Measurements from ENCODE around the gene GRK6.

Gene GRK6

GRCh38 chr5:177469750-177470525 is 43.5 kb downstream of the GRK6 start:
- H3K4me1 ChIP-seq (ENCODE audit: control insufficient read depth in 1 of 2, insufficient read depth in 1 of 2, low read depth in 1 of 2, low read length in 1 of 2): peaks cover 21 to 38% of the 10 kb centered on the region in 2 experiments
- no peaks in the 10 kb centered on the region for H3K36me3 ChIP-seq
- no peak overlapping the region for H3K4me3 ChIP-seq (ENCODE audit: low read depth in 1 of 2, low read length in 1 of 2)
- no peak overlapping the region for H3K27ac ChIP-seq
- TF ChIP-seq CTCF (IDR thresholded peaks at IDR 0.05): no peak
- H3K27me3 ChIP-seq: peaks cover 57% of the 10 kb centered on the region
- H3K9me3 ChIP-seq: no peaks in the 10 kb centered on the region

GRCh38 chr5:177470759-177471536 is 44.5 kb downstream of the GRK6 start:
- H3K27ac ChIP-seq: no peak overlapping the region
- no peaks in the 10 kb centered on the region for H3K36me3 ChIP-seq
- no peak for TF ChIP-seq CTCF (IDR thresholded peaks at IDR 0.05)
- no peaks in the 10 kb centered on the region for H3K9me3 ChIP-seq
- peaks cover 25 to 47% of the 10 kb centered on the region in 2 experiments for H3K4me1 ChIP-seq (ENCODE audit: control insufficient read depth in 1 of 2, insufficient read depth in 1 of 2, low read depth in 1 of 2, low read length in 1 of 2)
- H3K4me3 ChIP-seq (ENCODE audit: low read depth in 1 of 2, low read length in 1 of 2): no peak overlapping the region
- H3K27me3 ChIP-seq: peaks cover 66% of the 10 kb centered on the region

- H3K27me3 ChIP-seq: peaks cover 66% of the 10 kb centered on the region
- H3K4me1 ChIP-seq (ENCODE audit: control insufficient read depth in 1 of 2, insufficient read depth in 1 of 2, low read depth in 1 of 2, low read length in 1 of 2): peaks cover 25 to 47% of the 10 kb centered on the region in 2 experiments
- H3K9me3 ChIP-seq: no peaks in the 10 kb centered on the region
- no peaks in the 10 kb centered on the region for H3K36me3 ChIP-seq
- no peak overlapping the region for H3K4me3 ChIP-seq (ENCODE audit: low read depth in 1 of 2, low read length in 1 of 2)
- no peak for TF ChIP-seq CTCF (IDR thresholded peaks at IDR 0.05)
- H3K27ac ChIP-seq: no peak overlapping the region
These were observed 45.3 kb downstream of the GRK6 start for GRCh38 chr5:177471610-177472356.

GRCh38 chr5:177472460-177473442 is 46.3 kb downstream of the GRK6 start:
- no peak overlapping the region for H3K27ac ChIP-seq

More at GRCh38 chr5:177472460-177473442, 46.3 kb downstream of the GRK6 start:
- Histone ChIP-seq H3K4me3 (ENCODE audit: low read depth in 1 of 2, low read length in 1 of 2) (peak overlapping the region; percentile 25 to 64), H3K27me3 (peaks cover 66% of the 10 kb centered on the region), H3K4me1 (ENCODE audit: control insufficient read depth in 1 of 2, insufficient read depth in 1 of 2, low read depth in 1 of 2, low read length in 1 of 2) (peaks cover 27 to 49% of the 10 kb centered on the region in 2 experiments), H3K9me3 (no peaks in the 10 kb centered on the region), H3K36me3 (peaks cover 6% of the 10 kb centered on the region)
- TF ChIP-seq CTCF (IDR thresholded peaks at IDR 0.05): no peak

Measured in neutrophil (primary cell).